Trophoblast cell (in vitro differentiated cells and primary cell): ENCODE measurements around the gene DAAM2.

Experiments used
- DNase-seq, 2 donors: peaks; one replicate each; pipeline ENCODE4 v3.0.0-alpha.2; 2016
- H2AFZ ChIP-seq: 2 replicates; pipeline ENCODE4 v1.6.1; 2013; ENCODE audit warnings: low read length, moderate library complexity, mild to moderate bottlenecking; ENCODE audit not compliant: insufficient read depth, poor library complexity
- H2AK5ac ChIP-seq: 2 replicates; pipeline ENCODE4 v1.6.1; 2013; ENCODE audit warnings: mild to moderate bottlenecking, low read length
- H2BK120ac ChIP-seq: 2 replicates; pipeline ENCODE4 v1.6.1; 2013; ENCODE audit warnings: low read length, mild to moderate bottlenecking, moderate library complexity; ENCODE audit not compliant: insufficient read depth, poor library complexity
- H2BK12ac ChIP-seq: 2 replicates; pipeline ENCODE4 v1.6.1; 2013; ENCODE audit warnings: mild to moderate bottlenecking, low read length, moderate library complexity
- H2BK5ac ChIP-seq: 2 replicates; pipeline ENCODE4 v1.6.1; 2013; ENCODE audit warnings: low read length, low read depth, moderate library complexity, mild to moderate bottlenecking; ENCODE audit not compliant: poor library complexity
- H3K14ac ChIP-seq: 2 replicates; pipeline ENCODE4 v1.6.1; 2013; ENCODE audit warnings: mild to moderate bottlenecking, low read length
- H3K18ac ChIP-seq: 2 replicates; pipeline ENCODE4 v1.6.1; 2013; ENCODE audit warnings: mild to moderate bottlenecking, low read length
- H3K23ac ChIP-seq: 2 replicates; pipeline ENCODE4 v1.6.1; 2013; ENCODE audit warnings: low read length
- H3K27ac ChIP-seq: 2 replicates; pipeline ENCODE4 v1.5.1; 2013; ENCODE audit warnings: low read depth, mild to moderate bottlenecking, inconsistent platforms, low read length, moderate library complexity
- H3K27me3 ChIP-seq: 2 replicates; pipeline ENCODE4 v1.6.1; 2013; ENCODE audit warnings: inconsistent platforms, mild to moderate bottlenecking, low read length, moderate library complexity; ENCODE audit not compliant: insufficient read depth
- H3K36me3 ChIP-seq, 2 experiments: 1 replicate in 1 of 2; 2 replicates in 1 of 2; pipeline ENCODE4 v1.6.1; 2013; ENCODE audit warnings: low read length in 2 of 2, mild to moderate bottlenecking in 2 of 2, moderate library complexity in 1 of 2; ENCODE audit not compliant: insufficient read depth in 2 of 2, control insufficient read depth in 1 of 2
- H3K4ac ChIP-seq: 2 replicates; pipeline ENCODE4 v1.6.1; 2013; ENCODE audit warnings: low read depth, mild to moderate bottlenecking, low read length, moderate library complexity
- H3K4me1 ChIP-seq, 2 experiments: 1 replicate in 1 of 2; 2 replicates in 1 of 2; pipeline ENCODE4 v1.6.1; 2013; ENCODE audit warnings: low read length in 2 of 2, mild to moderate bottlenecking in 2 of 2, moderate library complexity in 1 of 2; ENCODE audit not compliant: insufficient read depth in 2 of 2, control insufficient read depth in 1 of 2
- H3K4me2 ChIP-seq: 2 replicates; pipeline ENCODE4 v1.6.1; 2013; ENCODE audit warnings: inconsistent platforms, mild to moderate bottlenecking, low read length, moderate library complexity
- H3K4me3 ChIP-seq: 2 replicates; pipeline ENCODE4 v1.5.1; 2013; ENCODE audit warnings: mild to moderate bottlenecking, low read depth, low read length, inconsistent platforms
- H3K79me1 ChIP-seq: one replicate; pipeline ENCODE4 v1.6.1; 2013; ENCODE audit warnings: low read length
- H3K79me2 ChIP-seq: 2 replicates; pipeline ENCODE4 v1.6.1; 2013; ENCODE audit warnings: low read length, mild to moderate bottlenecking; ENCODE audit not compliant: control insufficient read depth, insufficient read depth, poor library complexity
- H3K9ac ChIP-seq: 2 replicates; pipeline ENCODE4 v1.6.1; 2013; ENCODE audit warnings: mild to moderate bottlenecking, low read length
- H3K9me3 ChIP-seq: 2 replicates; pipeline ENCODE4 v1.6.1; 2013; ENCODE audit warnings: low read depth, mild to moderate bottlenecking, control low read depth, inconsistent platforms, low read length; ENCODE audit not compliant: insufficient read depth
- H4K12ac ChIP-seq: 2 replicates; pipeline ENCODE4 v1.6.1; 2013; ENCODE audit warnings: low read depth, mild to moderate bottlenecking, low read length, moderate library complexity
- H4K8ac ChIP-seq: 2 replicates; pipeline ENCODE4 v1.6.1; 2013; ENCODE audit warnings: low read depth, mild to moderate bottlenecking, low read length, moderate library complexity
- H4K91ac ChIP-seq: one replicate; pipeline ENCODE4 v1.6.1; 2013; ENCODE audit warnings: low read depth, mild to moderate bottlenecking, low read length, moderate library complexity
- WGBS: extraction: QIAGEN DNeasy Blood & Tissue Kit; methylation state at CpG from one replicate; pipeline ENCODE4 v1.1.7; 2013; ENCODE audit warnings: missing lambda C conversion rate; ENCODE audit not compliant: insufficient read length, insufficient coverage; ENCODE audit errors: extremely low coverage; 5-methylcytosine and 5-hydroxymethylcytosine counted together

The DAAM2 gene

GRCh38 chr6:39861663-39862062 is 69.5 kb downstream of the DAAM2 start:
- Histone ChIP-seq H3K27ac (no peak overlapping the region), H4K12ac (no peak overlapping the region), H3K36me3 (peaks cover 0 to 14% of the 10 kb centered on the region in 2 experiments), H3K4me2 (no peak overlapping the region), H3K4me1 (no peaks in the 10 kb centered on the region), H2BK12ac (no peak overlapping the region), H3K9me3 (no peaks in the 10 kb centered on the region), H3K79me2 (no peaks in the 10 kb centered on the region), H4K8ac (no peak overlapping the region), H2AK5ac (no peak overlapping the region), H3K27me3 (no peaks in the 10 kb centered on the region), H2AFZ (no peak overlapping the region), H2BK5ac (no peak overlapping the region), H2BK120ac (no peak overlapping the region), H3K9ac (no peak overlapping the region), H3K23ac (no peak overlapping the region), H3K79me1 (no peaks in the 10 kb centered on the region), H4K91ac (no peak overlapping the region), H3K18ac (no peak overlapping the region), H3K4me3 (no peak overlapping the region), H3K14ac (no peak overlapping the region), H3K4ac (no peak overlapping the region)
- DNase-seq, result no peak
- WGBS, result no CpG with 5 or more reads among the region's 3 CpGs

GRCh38 chr6:39865011-39865888 is 73.1 kb downstream of the DAAM2 start:
- H3K27me3 ChIP-seq, result no peaks in the 10 kb centered on the region

GRCh38 chr6:39867592-39867991 is 75.4 kb downstream of the DAAM2 start:
- Histone ChIP-seq H2AK5ac (no peak overlapping the region), H3K4me1 (no peaks in the 10 kb centered on the region), H4K12ac (no peak overlapping the region), H3K18ac (no peak overlapping the region), H3K4ac (no peak overlapping the region), H4K8ac (no peak overlapping the region), H3K79me2 (no peaks in the 10 kb centered on the region), H2BK5ac (no peak overlapping the region), H3K27ac (no peak overlapping the region), H3K9me3 (peaks cover 1% of the 10 kb centered on the region), H4K91ac (no peak overlapping the region), H3K14ac (no peak overlapping the region), H3K4me2 (no peak overlapping the region), H2AFZ (no peak overlapping the region), H2BK12ac (no peak overlapping the region), H3K23ac (no peak overlapping the region), H3K36me3 (peaks cover 0 to 16% of the 10 kb centered on the region in 2 experiments), H2BK120ac (no peak overlapping the region), H3K4me3 (no peak overlapping the region), H3K9ac (no peak overlapping the region), H3K27me3 (no peaks in the 10 kb centered on the region), H3K79me1 (no peaks in the 10 kb centered on the region)
- DNase-seq, result no peak
- no CpG with 5 or more reads among the region's 6 CpGs for WGBS

More at GRCh38 chr6:39865011-39865888, 73.1 kb downstream of the DAAM2 start:
- Histone ChIP-seq H4K8ac (no peak overlapping the region), H4K91ac (no peak overlapping the region), H2BK12ac (no peak overlapping the region), H3K79me2 (no peaks in the 10 kb centered on the region), H3K4me3 (no peak overlapping the region), H3K18ac (no peak overlapping the region), H3K4me1 (no peaks in the 10 kb centered on the region), H3K9ac (no peak overlapping the region), H3K4me2 (no peak overlapping the region), H3K14ac (no peak overlapping the region), H3K23ac (no peak overlapping the region), H2AFZ (no peak overlapping the region), H3K9me3 (peaks cover 1% of the 10 kb centered on the region), H2BK120ac (no peak overlapping the region), H2BK5ac (no peak overlapping the region), H3K27ac (no peak overlapping the region), H4K12ac (peak overlapping the region; percentile 71), H3K4ac (no peak overlapping the region), H3K79me1 (no peaks in the 10 kb centered on the region), H3K36me3 (peaks cover 0 to 22% of the 10 kb centered on the region in 2 experiments), H2AK5ac (no peak overlapping the region)
- WGBS, result 100% methylated on average over 2 of the region's 15 CpGs
- DNase-seq, result peak; percentile 55 to 84

GRCh38 chr6:39870950-39871349 is 78.8 kb downstream of the DAAM2 start:
- Histone ChIP-seq H4K12ac (no peak overlapping the region), H4K91ac (no peak overlapping the region), H2AFZ (no peak overlapping the region), H2BK12ac (no peak overlapping the region), H3K4ac (no peak overlapping the region), H2BK5ac (no peak overlapping the region), H3K23ac (no peak overlapping the region), H3K18ac (no peak overlapping the region), H2AK5ac (no peak overlapping the region), H3K4me3 (no peak overlapping the region), H3K27me3 (no peaks in the 10 kb centered on the region), H3K79me2 (no peaks in the 10 kb centered on the region), H3K27ac (no peak overlapping the region), H3K36me3 (peaks cover 9 to 31% of the 10 kb centered on the region in 2 experiments), H4K8ac (no peak overlapping the region), H3K9me3 (peaks cover 4% of the 10 kb centered on the region), H3K9ac (no peak overlapping the region), H3K14ac (no peak overlapping the region), H3K79me1 (no peaks in the 10 kb centered on the region), H3K4me2 (no peak overlapping the region), H2BK120ac (no peak overlapping the region), H3K4me1 (no peaks in the 10 kb centered on the region)
- no peak for DNase-seq
- WGBS, result no CpG with 5 or more reads among the region's 3 CpGs
